Transverse colon (tissue), 3 donors: ENCODE data around the gene CYP27A1.

Experiments
- EP300 ChIP-seq: sonication (generic); formaldehyde crosslinking; IDR thresholded peaks from one replicate; pipeline ENCODE4 v1.6.1; 2017; ENCODE audit warnings: antibody characterized with exemption, low read depth
- POLR2A ChIP-seq: fragments of 450-650 bp; IDR thresholded peaks from one replicate; pipeline ENCODE4 v1.6.1; 2016; ENCODE audit warnings: antibody characterized with exemption, mild to moderate bottlenecking, moderate library complexity
- TF ChIP-seq, protein P1 (sequence below), 5 experiments: fragments of 200-600 bp in 3 of 5; fragments of 450-650 bp in 2 of 5; sonication (generic) in 3 of 5; IDR thresholded peaks; 1 replicate in 2 of 5; 2 replicates in 3 of 5; pipeline ENCODE4 v1.5.1; 2016 to 2017; ENCODE audit warnings: antibody characterized with exemption in 5 of 5, inconsistent platforms in 3 of 5, mild to moderate bottlenecking in 2 of 5, moderate library complexity in 1 of 5

DNA sequence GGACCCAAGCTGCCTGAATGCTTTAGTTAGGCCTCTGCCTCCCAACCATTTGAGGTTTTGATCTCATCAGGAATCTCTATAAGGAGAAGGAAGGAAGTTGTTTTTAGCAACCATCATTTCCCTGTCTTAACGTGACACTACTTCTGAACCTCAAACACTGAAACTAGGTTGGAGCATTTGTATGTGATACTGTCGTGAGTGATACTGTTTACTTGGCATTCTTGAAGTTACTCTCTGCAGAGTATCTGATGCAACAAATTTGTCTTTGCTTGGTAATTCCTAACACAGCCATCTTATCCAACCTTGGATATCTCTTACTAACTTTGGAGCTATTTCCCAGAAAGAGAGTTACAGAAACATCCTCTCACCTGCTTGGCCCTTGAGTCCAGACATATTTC lies 49.2 kb upstream of the CYP27A1 start:
- no peak for TF ChIP-seq POLR2A
- no peak for TF ChIP-seq EP300
- TF ChIP-seq, protein P1, sequence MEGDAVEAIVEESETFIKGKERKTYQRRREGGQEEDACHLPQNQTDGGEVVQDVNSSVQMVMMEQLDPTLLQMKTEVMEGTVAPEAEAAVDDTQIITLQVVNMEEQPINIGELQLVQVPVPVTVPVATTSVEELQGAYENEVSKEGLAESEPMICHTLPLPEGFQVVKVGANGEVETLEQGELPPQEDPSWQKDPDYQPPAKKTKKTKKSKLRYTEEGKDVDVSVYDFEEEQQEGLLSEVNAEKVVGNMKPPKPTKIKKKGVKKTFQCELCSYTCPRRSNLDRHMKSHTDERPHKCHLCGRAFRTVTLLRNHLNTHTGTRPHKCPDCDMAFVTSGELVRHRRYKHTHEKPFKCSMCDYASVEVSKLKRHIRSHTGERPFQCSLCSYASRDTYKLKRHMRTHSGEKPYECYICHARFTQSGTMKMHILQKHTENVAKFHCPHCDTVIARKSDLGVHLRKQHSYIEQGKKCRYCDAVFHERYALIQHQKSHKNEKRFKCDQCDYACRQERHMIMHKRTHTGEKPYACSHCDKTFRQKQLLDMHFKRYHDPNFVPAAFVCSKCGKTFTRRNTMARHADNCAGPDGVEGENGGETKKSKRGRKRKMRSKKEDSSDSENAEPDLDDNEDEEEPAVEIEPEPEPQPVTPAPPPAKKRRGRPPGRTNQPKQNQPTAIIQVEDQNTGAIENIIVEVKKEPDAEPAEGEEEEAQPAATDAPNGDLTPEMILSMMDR (IDR thresholded peaks at IDR 0.05), result no peak
